GM19372 (cell line): ENCODE results near the gene TJP3.
"Not testable (repeated sequence)": the region's sequence is repeated elsewhere in the genome, so short reads cannot be mapped to it uniquely, and the experiment has no call there.

ENCODE experiments used
- ATAC-seq: cut with Tn5 transposase; IDR thresholded peaks from one replicate; pipeline ENCODE4 v1.9.1; 2021; ENCODE audit warnings: mild to moderate bottlenecking, low read depth, moderate library complexity; ENCODE audit not compliant: unreplicated experiment

The TJP3 gene

GRCh38 chr19:3708207-3708931 is at the start of gene TJP3:
TSS of gene TJP3 (plus strand) at chr19:3708384. CDS start at chr19:3728433, 20,049 bp downstream.
- no peak for ATAC-seq

GRCh38 chr19:3658870-3659745 is 49.1 kb upstream of the TJP3 start:
- no peak for ATAC-seq

- ATAC-seq = no peak
Measured at GRCh38 chr19:3659746-3660112, 48.5 kb upstream of the TJP3 start.

GRCh38 chr19:3660493-3661219 is 47.5 kb upstream of the TJP3 start:
- no peak for ATAC-seq

- ATAC-seq = no peak
Measured at GRCh38 chr19:3661284-3662238, 46.6 kb upstream of the TJP3 start.

GRCh38 chr19:3663838-3664237 is 44.3 kb upstream of the TJP3 start:
- no peak for ATAC-seq

GRCh38 chr19:3664879-3665642 is 43.1 kb upstream of the TJP3 start:
- no peak for ATAC-seq

- ATAC-seq = no peak
Measured at GRCh38 chr19:3665681-3666544, 42.3 kb upstream of the TJP3 start.

- ATAC-seq = not testable (repeated sequence)
Measured at GRCh38 chr19:3666545-3666856, 41.7 kb upstream of the TJP3 start.

GRCh38 chr19:3667037-3667638 is 41.0 kb upstream of the TJP3 start:
- ATAC-seq = no peak

GRCh38 chr19:3667766-3668165 is 40.4 kb upstream of the TJP3 start:
- no peak for ATAC-seq

- no peak for ATAC-seq
Measured at GRCh38 chr19:3668331-3669081, 39.7 kb upstream of the TJP3 start.

GRCh38 chr19:3669082-3669946 is 38.9 kb upstream of the TJP3 start:
- no peak for ATAC-seq

- ATAC-seq = no peak
Measured at GRCh38 chr19:3669947-3670795, 38.0 kb upstream of the TJP3 start.

GRCh38 chr19:3670796-3671679 is 37.1 kb upstream of the TJP3 start:
- ATAC-seq = no peak
